Stomach (tissue), 9 donors: ENCODE data around the gene SRP68. TPM values are rescaled to one million over a fixed set of nuclear protein-coding genes. Genes with fewer than 3 reads are reported as not detected.

Experiments used
- DNase-seq, 2 donors: peaks; one replicate each; pipeline versions ENCODE4 v3.0.0 to v3.0.0-alpha.2; 2013 to 2019
- H3K27ac ChIP-seq, 5 donors: fragments of 200-600 bp in 4 of 5; sonication (generic) in 4 of 5; one replicate each; pipeline ENCODE4 v1.5.1; 2013 to 2019; ENCODE audit warnings: mild to moderate bottlenecking in 1 of 5, moderate library complexity in 1 of 5
- H3K27me3 ChIP-seq, 3 donors: fragments of 200-600 bp; sonication (generic); one replicate each; pipeline ENCODE4 v1.5.1; 2017 to 2019; ENCODE audit warnings: mixed run types in 1 of 3
- H3K36me3 ChIP-seq, 4 donors: fragments of 200-600 bp; sonication (generic); 1 replicate in 3 of 4; 2 replicates in 1 of 4; pipeline ENCODE4 v1.5.1; 2016 to 2019
- H3K4me1 ChIP-seq, 4 donors: fragments of 200-600 bp; sonication (generic); one replicate each; pipeline ENCODE4 v1.5.1; 2016 to 2019
- H3K4me3 ChIP-seq, 4 donors: fragments of 200-600 bp; sonication (generic) in 3 of 4; one replicate each; pipeline ENCODE4 v1.5.1; 2016 to 2019; ENCODE audit warnings: mild to moderate bottlenecking in 1 of 4
- H3K9me3 ChIP-seq, 4 donors: fragments of 200-600 bp; sonication (generic); one replicate each; pipeline ENCODE4 v1.5.1; 2016 to 2019
- EP300 ChIP-seq: sonication (generic); formaldehyde crosslinking; IDR thresholded peaks from one replicate; pipeline ENCODE4 v1.6.1; 2017; ENCODE audit warnings: antibody characterized with exemption
- POLR2A ChIP-seq, 4 donors: fragments of 450-650 bp; IDR thresholded peaks; one replicate each; pipeline ENCODE4 v1.6.1; 2016; ENCODE audit warnings: antibody characterized with exemption in 4 of 4, control low read depth in 2 of 4, mild to moderate bottlenecking in 1 of 4, moderate library complexity in 1 of 4
- POLR2AphosphoS5 ChIP-seq, 3 donors: sonication (generic); formaldehyde crosslinking; IDR thresholded peaks; one replicate each; pipeline ENCODE4 v1.6.1; 2016; ENCODE audit warnings: antibody characterized with exemption in 3 of 3
- WGBS, 5 donors: extraction: QIAGEN DNeasy Blood & Tissue Kit in 3 of 5; methylation state at CpG; one replicate each; pipeline versions ENCODE4 v1.1.5 to v1.1.7; 2013 to 2018; 5-methylcytosine and 5-hydroxymethylcytosine counted together
- intact Hi-C: fragments of 100-400 bp; cut with DNase I; formaldehyde crosslinking; loops from one replicate; pipeline ENCODE4 v1.15.1; 2023; ENCODE audit warnings: low total_unique reads
- polyA plus RNA-seq, 3 donors: library from polyadenylated mRNA; stranded (reverse); fragments of 200-250 nt; gene quantifications; one replicate each; pipeline ENCODE4 v1.2.3, GENCODE V29; 2013
- total RNA-seq, 5 donors: library from RNA; depleted of rRNA; stranded (reverse); fragments of >200 nt; gene quantifications; one replicate each; pipeline versions ENCODE4 v1.1.0 to v1.2.3, GENCODE V29; 2014 to 2016
- TF ChIP-seq, protein P1 (sequence below), 7 experiments: fragments of 450-650 bp in 4 of 7; fragments of 200-600 bp in 3 of 7; sonication (generic) in 3 of 7; IDR thresholded peaks; one replicate each; pipeline ENCODE4 v1.5.1; 2016 to 2019; ENCODE audit warnings: antibody characterized with exemption in 7 of 7, control low read depth in 2 of 7, mild to moderate bottlenecking in 1 of 7
- donor health status: healthy with polysubstance abuse.
- donor health status: Bipolar disorder and iron deficiency.
- donor health status: healthy.

Gene SRP68
- total and polyA plus RNA-seq, 8 donors, result 24.6 to 49.8 (median 42.9) TPM

GRCh38 chr17:76106703-76107102, 34.4 kb upstream of the SRP68 start:
- intact Hi-C loops, result no loop called here
- H3K27me3 ChIP-seq, result no peaks in the 10 kb centered on the region
- H3K4me3 ChIP-seq, result no peak overlapping the region
- peak overlapping the region in 2 of 5 donors; percentile 19 to 39 for H3K27ac ChIP-seq
- 59 to 65% (median 61%) methylated on average over 3 of the region's 3 CpGs for WGBS, 5 donors
- no peaks in the 10 kb centered on the region for H3K9me3 ChIP-seq
- peaks cover 1 to 3% (median 2%) of the 10 kb centered on the region in 4 donors for H3K36me3 ChIP-seq
- H3K4me1 ChIP-seq, result peaks cover 16 to 42% (median 34%) of the 10 kb centered on the region in 4 donors
- DNase-seq, result no peak
- TF ChIP-seq POLR2A (IDR thresholded peaks at IDR 0.05) (no peak), EP300 (no peak), POLR2AphosphoS5 (IDR thresholded peaks at IDR 0.05) (no peak)
- TF ChIP-seq, protein P1, sequence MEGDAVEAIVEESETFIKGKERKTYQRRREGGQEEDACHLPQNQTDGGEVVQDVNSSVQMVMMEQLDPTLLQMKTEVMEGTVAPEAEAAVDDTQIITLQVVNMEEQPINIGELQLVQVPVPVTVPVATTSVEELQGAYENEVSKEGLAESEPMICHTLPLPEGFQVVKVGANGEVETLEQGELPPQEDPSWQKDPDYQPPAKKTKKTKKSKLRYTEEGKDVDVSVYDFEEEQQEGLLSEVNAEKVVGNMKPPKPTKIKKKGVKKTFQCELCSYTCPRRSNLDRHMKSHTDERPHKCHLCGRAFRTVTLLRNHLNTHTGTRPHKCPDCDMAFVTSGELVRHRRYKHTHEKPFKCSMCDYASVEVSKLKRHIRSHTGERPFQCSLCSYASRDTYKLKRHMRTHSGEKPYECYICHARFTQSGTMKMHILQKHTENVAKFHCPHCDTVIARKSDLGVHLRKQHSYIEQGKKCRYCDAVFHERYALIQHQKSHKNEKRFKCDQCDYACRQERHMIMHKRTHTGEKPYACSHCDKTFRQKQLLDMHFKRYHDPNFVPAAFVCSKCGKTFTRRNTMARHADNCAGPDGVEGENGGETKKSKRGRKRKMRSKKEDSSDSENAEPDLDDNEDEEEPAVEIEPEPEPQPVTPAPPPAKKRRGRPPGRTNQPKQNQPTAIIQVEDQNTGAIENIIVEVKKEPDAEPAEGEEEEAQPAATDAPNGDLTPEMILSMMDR (IDR thresholded peaks at IDR 0.05), result no peak

DNA sequence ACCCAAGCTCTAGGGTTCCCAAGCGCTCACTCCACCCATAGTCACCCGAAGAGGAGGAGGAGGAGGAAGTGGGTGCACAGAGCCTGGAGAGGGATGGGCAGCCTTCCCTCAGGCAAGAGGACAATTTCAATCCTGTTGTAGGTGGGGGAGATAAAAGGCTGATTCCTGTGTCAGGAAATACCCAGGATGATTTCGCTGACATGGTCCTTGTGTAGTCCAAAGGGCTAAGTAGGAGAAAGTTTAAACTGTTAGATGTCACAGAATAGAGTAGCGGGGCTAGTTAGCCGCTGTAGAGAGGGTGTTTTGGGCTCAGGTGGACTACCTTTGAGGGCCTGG, 32.5 kb upstream of the SRP68 start:
- peaks cover 17 to 21% (median 20%) of the 10 kb centered on the region in 4 donors for H3K36me3 ChIP-seq
- no peaks in the 10 kb centered on the region for H3K27me3 ChIP-seq
- no peak overlapping the region for H3K4me3 ChIP-seq
- intact Hi-C loops, result no loop called here
- WGBS, 5 donors, result 67 to 85% (median 75%) methylated on average over 5 of the region's 5 CpGs
- no peak for TF ChIP-seq POLR2AphosphoS5 (IDR thresholded peaks at IDR 0.05)
- TF ChIP-seq POLR2A (IDR thresholded peaks at IDR 0.05), result no peak
- TF ChIP-seq EP300, result no peak
- TF ChIP-seq, protein P1 (IDR thresholded peaks at IDR 0.05), result no peak
- no peaks in the 10 kb centered on the region for H3K9me3 ChIP-seq
- no peak for DNase-seq
- peaks cover 16 to 48% (median 36%) of the 10 kb centered on the region in 4 donors for H3K4me1 ChIP-seq
- no peak overlapping the region for H3K27ac ChIP-seq

- peaks cover 16 to 48% (median 36%) of the 10 kb centered on the region in 4 donors for H3K4me1 ChIP-seq
- H3K27me3 ChIP-seq, result no peaks in the 10 kb centered on the region
- 81 to 87% (median 86%) methylated on average over 29 of the region's 29 CpGs for WGBS, 5 donors
- peak overlapping the region; percentile 91 to 94 (median 91) for H3K4me3 ChIP-seq
- no peak for TF ChIP-seq POLR2A (IDR thresholded peaks at IDR 0.05)
- TF ChIP-seq, protein P1 (IDR thresholded peaks at IDR 0.05), result no peak
- TF ChIP-seq POLR2AphosphoS5 (IDR thresholded peaks at IDR 0.05), result no peak
- TF ChIP-seq EP300, result no peak
- no peak for DNase-seq
- H3K36me3 ChIP-seq, result peaks cover 22 to 26% (median 25%) of the 10 kb centered on the region in 4 donors
- H3K9me3 ChIP-seq, result no peaks in the 10 kb centered on the region
- intact Hi-C loops, result no loop called here
- peak overlapping the region; percentile 69 to 86 (median 82) for H3K27ac ChIP-seq
Observed at GRCh38 chr17:76104140-76104895, 32.0 kb upstream of the SRP68 start.

- WGBS, 5 donors, result 3 to 9% (median 4%) methylated on average over 31 to 55 of the region's 55 CpGs
- Histone ChIP-seq H3K27me3 (no peaks in the 10 kb centered on the region), H3K27ac (peak within 1 kb of the TSS; percentile 69 to 86 (median 82)), H3K9me3 (no peaks in the 10 kb centered on the region), H3K4me3 (peak within 1 kb of the TSS; percentile 91 to 94 (median 91)), H3K4me1 (peaks cover 16 to 48% (median 36%) of the 10 kb centered on the region in 4 donors), H3K36me3 (peaks cover 26 to 35% (median 33%) of the 10 kb centered on the region in 4 donors)
- intact Hi-C loops, result no loop called here
- TF ChIP-seq POLR2AphosphoS5 (IDR thresholded peaks at IDR 0.05) (peak; percentile 79 to 92 (median 86)), POLR2A (IDR thresholded peaks at IDR 0.05) (no peak), EP300 (no peak)
- TF ChIP-seq, protein P1 (IDR thresholded peaks at IDR 0.05), result no peak
- peak; percentile 94 to 98 for DNase-seq
Observed at GRCh38 chr17:76103274-76104139, 31.2 kb upstream of the SRP68 start, which contains the start of gene EXOC7. EXOC7 (minus strand) TSS chr17:76103787; CDS start chr17:76103692, 95 bp downstream.
